DND-41 (cell line): Measurements from ENCODE around the gene ELMOD3.

Experiments
- EZH2 ChIP-seq: IDR thresholded peaks from 3 replicates; pipeline ENCODE4 v1.6.1; 2012; ENCODE audit warnings: borderline replicate concordance, low read depth, mild to moderate bottlenecking, moderate library complexity, low read length, inconsistent platforms; ENCODE audit not compliant: severe bottlenecking
- TF ChIP-seq, protein P1 (sequence below): IDR thresholded peaks from 2 replicates; pipeline ENCODE4 v1.5.1; 2012; ENCODE audit warnings: borderline replicate concordance, low read length, moderate library complexity, mild to moderate bottlenecking; ENCODE audit not compliant: poor library complexity, severe bottlenecking; ENCODE audit errors: extremely low read depth

DNA sequence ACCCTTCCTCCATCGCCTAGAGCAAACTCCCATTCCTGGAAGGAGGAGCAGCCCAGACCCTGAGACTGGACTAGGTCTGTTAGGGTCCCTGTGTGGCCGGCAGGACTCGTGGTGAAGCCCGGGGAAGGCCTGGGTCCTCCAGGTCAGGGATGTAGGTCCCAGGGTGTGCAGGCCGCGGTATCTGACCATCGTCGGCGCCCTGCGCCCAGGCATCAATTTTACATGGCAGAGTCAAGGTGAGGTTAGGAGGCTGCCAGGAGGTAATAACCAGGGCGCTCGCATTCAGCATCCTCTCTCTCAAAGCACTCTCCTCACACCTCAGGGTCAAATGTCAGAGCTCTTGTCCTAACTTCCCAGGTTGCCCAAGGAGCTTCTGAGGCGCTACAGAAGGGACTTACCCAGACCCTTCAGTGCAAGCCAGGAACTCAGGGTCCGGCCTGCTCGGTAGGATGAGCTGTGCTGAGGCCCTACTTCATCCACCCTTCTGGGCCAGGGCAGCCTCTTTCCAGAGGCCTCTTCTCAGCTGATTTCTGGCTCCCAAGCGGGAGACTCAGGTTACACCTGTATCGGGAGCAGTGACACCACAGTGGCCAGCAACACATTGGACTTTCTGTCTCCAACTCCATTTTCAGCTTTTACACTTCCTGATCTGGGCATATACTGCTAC is 64.6 kb downstream of the ELMOD3 start:
- TF ChIP-seq, protein P1, sequence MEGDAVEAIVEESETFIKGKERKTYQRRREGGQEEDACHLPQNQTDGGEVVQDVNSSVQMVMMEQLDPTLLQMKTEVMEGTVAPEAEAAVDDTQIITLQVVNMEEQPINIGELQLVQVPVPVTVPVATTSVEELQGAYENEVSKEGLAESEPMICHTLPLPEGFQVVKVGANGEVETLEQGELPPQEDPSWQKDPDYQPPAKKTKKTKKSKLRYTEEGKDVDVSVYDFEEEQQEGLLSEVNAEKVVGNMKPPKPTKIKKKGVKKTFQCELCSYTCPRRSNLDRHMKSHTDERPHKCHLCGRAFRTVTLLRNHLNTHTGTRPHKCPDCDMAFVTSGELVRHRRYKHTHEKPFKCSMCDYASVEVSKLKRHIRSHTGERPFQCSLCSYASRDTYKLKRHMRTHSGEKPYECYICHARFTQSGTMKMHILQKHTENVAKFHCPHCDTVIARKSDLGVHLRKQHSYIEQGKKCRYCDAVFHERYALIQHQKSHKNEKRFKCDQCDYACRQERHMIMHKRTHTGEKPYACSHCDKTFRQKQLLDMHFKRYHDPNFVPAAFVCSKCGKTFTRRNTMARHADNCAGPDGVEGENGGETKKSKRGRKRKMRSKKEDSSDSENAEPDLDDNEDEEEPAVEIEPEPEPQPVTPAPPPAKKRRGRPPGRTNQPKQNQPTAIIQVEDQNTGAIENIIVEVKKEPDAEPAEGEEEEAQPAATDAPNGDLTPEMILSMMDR: no peak
- TF ChIP-seq EZH2: no peak
